Psoas muscle (tissue), 8 donors: Measurements from ENCODE around the gene PHOSPHO1. TPM values are rescaled to one million over a fixed set of nuclear protein-coding genes. Genes with fewer than 3 reads are reported as not detected.

Experiments used
- ATAC-seq, 4 donors: fragments of 200-7000 bp; cut with Tn5 transposase; one replicate each; pipeline ENCODE4 v1.9.1; 2020; ENCODE audit warnings: moderate library complexity in 3 of 4, mild to moderate bottlenecking in 2 of 4
- DNase-seq, 2 donors: peaks; one replicate each; pipeline ENCODE4 v3.0.0-alpha.2; 2020
- H3K27ac ChIP-seq: fragments of 200-600 bp; one replicate; pipeline ENCODE4 v1.8.0; 2022
- H3K27me3 ChIP-seq, 3 donors: fragments of 200-600 bp in 1 of 3; one replicate each; pipeline versions ENCODE4 v1.6.1 to v1.8.0; 2013 to 2022; ENCODE audit warnings: low read length in 2 of 3, mild to moderate bottlenecking in 2 of 3, moderate library complexity in 1 of 3; ENCODE audit not compliant: insufficient read depth in 3 of 3
- H3K36me3 ChIP-seq, 2 donors: fragments of 200-600 bp in 1 of 2; one replicate each; pipeline versions ENCODE4 v1.6.1 to v1.8.0; 2013 to 2022; ENCODE audit warnings: low read depth in 1 of 2, mild to moderate bottlenecking in 1 of 2, moderate library complexity in 1 of 2; ENCODE audit not compliant: insufficient read depth in 1 of 2
- H3K4me1 ChIP-seq: fragments of 200-600 bp; one replicate; pipeline ENCODE4 v1.8.0; 2022
- H3K4me3 ChIP-seq: fragments of 200-600 bp; one replicate; pipeline ENCODE4 v1.8.0; 2022; ENCODE audit warnings: mild to moderate bottlenecking
- H3K9me3 ChIP-seq: fragments of 200-600 bp; one replicate; pipeline ENCODE4 v1.8.0; 2022
- WGBS, 3 donors: extraction: QIAGEN DNeasy Blood & Tissue Kit; methylation state at CpG; one replicate each; pipeline versions ENCODE4 v1.1.6 to v1.1.7; 2013; 5-methylcytosine and 5-hydroxymethylcytosine counted together
- intact Hi-C, 2 donors: fragments of 100-400 bp; cut with DNase I; formaldehyde crosslinking; loops; one replicate each; pipeline versions ENCODE4 v1.11.0 to v1.14.2; 2022
- polyA plus RNA-seq, 3 donors: library from polyadenylated mRNA; stranded (reverse); fragments of 200-250 nt; gene quantifications; one replicate each; pipeline ENCODE4 v1.2.3, GENCODE V29; 2013
- total RNA-seq, 4 donors: library from RNA; stranded (reverse); fragmentation: NEBNext Ultra II Directional in 2 of 4; extraction: Animal tissue kit (Norgen Biotek cat#: 25700) in 2 of 4; gene quantifications; one replicate each; pipeline versions ENCODE4 v1.2.1 to v1.2.4, GENCODE V29; 2021 to 2023
- TF ChIP-seq, protein P1 (sequence below): fragments of 200-600 bp; IDR thresholded peaks from one replicate; pipeline ENCODE4 v1.8.0; 2022; ENCODE audit warnings: antibody characterized with exemption
- donor health status: healthy with polysubstance abuse.
- donor health status: DM: no; HTN: no; CAD: no; lungs with moderate emphysema.
- donor health status: Bipolar disorder and iron deficiency.
- donor health status: healthy.
- donor health status: DM: yes; HTN: yes; CAD: no.
- donor health status: DM: no; HTN: no; CAD: no.
- donor health status: DM: no; HTN: no; CAD: no.
- donor health status: DM: yes; HTN: yes; CAD: no.

Gene PHOSPHO1
- total and polyA plus RNA-seq, 7 donors, result 0.30 to 4.2 (median 0.70) TPM

DNA sequence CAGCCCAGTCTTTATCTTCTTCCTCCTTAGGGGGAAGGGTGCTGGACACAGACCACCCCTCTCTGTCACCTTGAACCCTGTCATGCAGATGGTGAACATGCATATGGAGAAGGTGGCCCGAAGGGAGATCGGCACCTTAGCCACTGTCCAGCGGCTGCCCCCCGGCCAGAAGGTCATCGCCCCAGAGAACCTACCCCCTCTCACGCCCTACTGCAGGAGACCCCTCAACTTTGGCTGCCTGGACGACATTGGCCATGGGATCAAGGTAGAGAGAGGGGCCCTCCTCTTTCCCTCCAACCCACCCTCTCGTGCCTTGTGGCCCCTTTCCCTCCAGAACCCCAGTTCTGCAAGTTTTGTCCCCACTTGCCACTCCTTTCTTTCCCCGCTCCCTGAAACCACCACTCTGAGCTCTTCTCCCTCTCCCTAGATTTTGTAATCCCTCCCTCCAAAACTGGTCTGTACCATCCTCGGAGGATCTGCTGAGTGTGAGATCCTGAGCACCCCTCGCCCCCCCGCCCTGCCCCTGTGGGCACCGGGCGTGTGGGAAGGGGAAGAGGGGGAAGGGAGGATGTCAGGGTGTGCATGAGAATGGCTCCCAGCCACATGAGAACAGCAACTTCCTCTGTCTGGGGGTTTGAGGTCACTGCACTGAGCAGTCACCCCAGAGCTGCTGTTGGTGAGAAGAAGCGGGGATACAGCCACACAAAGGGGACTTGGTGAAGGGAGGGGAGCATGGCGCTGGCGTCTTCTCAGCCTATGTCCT, 12.8 kb downstream of the PHOSPHO1 start:
- no peak overlapping the region for H3K4me3 ChIP-seq
- H3K4me1 ChIP-seq, result no peaks in the 10 kb centered on the region
- H3K27ac ChIP-seq, result no peak overlapping the region
- WGBS, 3 donors, result 63 to 69% (median 64%) methylated on average over 16 to 17 of the region's 17 CpGs
- ATAC-seq (peak in 3 of 4 donors; percentile 44 to 48 (median 46)), DNase-seq (peak; percentile 46 to 69)
- TF ChIP-seq, protein P1, sequence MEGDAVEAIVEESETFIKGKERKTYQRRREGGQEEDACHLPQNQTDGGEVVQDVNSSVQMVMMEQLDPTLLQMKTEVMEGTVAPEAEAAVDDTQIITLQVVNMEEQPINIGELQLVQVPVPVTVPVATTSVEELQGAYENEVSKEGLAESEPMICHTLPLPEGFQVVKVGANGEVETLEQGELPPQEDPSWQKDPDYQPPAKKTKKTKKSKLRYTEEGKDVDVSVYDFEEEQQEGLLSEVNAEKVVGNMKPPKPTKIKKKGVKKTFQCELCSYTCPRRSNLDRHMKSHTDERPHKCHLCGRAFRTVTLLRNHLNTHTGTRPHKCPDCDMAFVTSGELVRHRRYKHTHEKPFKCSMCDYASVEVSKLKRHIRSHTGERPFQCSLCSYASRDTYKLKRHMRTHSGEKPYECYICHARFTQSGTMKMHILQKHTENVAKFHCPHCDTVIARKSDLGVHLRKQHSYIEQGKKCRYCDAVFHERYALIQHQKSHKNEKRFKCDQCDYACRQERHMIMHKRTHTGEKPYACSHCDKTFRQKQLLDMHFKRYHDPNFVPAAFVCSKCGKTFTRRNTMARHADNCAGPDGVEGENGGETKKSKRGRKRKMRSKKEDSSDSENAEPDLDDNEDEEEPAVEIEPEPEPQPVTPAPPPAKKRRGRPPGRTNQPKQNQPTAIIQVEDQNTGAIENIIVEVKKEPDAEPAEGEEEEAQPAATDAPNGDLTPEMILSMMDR, result no peak
- no peaks in the 10 kb centered on the region for H3K36me3 ChIP-seq
- H3K9me3 ChIP-seq, result no peaks in the 10 kb centered on the region
- H3K27me3 ChIP-seq, result peaks cover 0 to 28% (median 7%) of the 10 kb centered on the region in 3 donors
- intact Hi-C loops, result no loop called here

DNA sequence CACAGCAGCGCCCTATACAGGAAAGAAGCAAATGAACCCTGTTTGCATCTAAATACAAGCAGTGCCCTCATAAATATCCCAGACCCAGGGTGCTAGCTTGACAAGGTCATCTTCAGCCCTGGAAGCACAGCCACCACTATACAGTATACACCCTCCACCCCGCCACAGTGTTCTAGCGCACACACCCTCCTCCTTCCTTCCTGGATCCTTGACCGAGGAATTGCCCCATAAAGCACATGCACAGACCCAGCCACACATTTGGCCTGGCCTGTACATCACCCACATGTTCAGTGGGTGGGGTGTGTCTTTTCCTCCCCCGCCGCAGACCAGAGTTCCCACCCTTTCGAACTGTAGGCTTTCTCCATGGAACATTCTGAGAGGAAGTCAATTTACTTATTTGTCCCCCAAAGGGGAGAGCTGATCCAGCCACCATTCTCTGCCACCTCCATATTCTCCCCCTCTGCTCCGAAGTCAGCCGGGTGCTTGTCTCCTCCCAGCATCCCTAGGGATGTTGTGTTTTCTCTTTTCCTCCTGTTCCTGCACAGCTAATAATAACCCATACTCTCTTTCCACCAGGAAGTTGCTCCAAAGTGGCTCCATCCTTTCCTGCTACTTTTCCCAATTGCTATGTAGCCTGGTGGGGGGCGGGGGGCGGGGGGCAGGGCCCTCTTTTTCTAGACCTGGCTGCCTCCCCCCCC, 13.5 kb downstream of the PHOSPHO1 start:
- TF ChIP-seq, protein P1, result no peak
- Histone ChIP-seq H3K27ac (no peak overlapping the region), H3K27me3 (peaks cover 0 to 24% (median 7%) of the 10 kb centered on the region in 3 donors), H3K4me1 (no peaks in the 10 kb centered on the region), H3K4me3 (no peak overlapping the region), H3K9me3 (no peaks in the 10 kb centered on the region), H3K36me3 (no peaks in the 10 kb centered on the region)
- intact Hi-C loops, result no loop called here
- WGBS, 3 donors, result 46 to 51% (median 50%) methylated on average over 11 of the region's 11 CpGs
- DNase-seq (peak; percentile 33 to 64), ATAC-seq (peak in 3 of 4 donors; percentile 34 to 67 (median 59))

DNA sequence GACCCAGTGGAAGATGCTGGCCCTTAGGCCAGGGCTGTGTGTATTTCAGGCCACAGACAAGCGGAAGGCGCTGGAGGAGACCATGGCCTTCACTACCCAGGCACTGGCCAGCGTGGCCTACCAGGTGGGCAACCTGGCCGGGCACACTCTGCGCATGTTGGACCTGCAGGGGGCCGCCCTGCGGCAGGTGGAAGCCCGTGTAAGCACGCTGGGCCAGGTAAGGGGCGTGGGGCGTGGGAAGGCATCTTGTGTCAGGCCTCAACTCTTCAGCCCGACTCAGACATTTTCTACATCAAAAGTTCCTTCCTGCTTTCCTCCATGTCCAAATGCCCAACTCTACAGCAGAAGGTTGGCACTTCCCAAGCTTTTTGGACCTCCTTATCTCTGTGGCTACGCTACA, 14.1 kb downstream of the PHOSPHO1 start:
- Histone ChIP-seq H3K36me3 (no peaks in the 10 kb centered on the region), H3K9me3 (no peaks in the 10 kb centered on the region), H3K4me1 (no peaks in the 10 kb centered on the region), H3K27ac (no peak overlapping the region), H3K4me3 (no peak overlapping the region), H3K27me3 (peaks cover 0 to 28% (median 4%) of the 10 kb centered on the region in 3 donors)
- ATAC-seq (no peak), DNase-seq (no peak)
- intact Hi-C loops, result no loop called here
- 78 to 86% (median 85%) methylated on average over 13 of the region's 13 CpGs for WGBS, 3 donors
- TF ChIP-seq, protein P1, result no peak

DNA sequence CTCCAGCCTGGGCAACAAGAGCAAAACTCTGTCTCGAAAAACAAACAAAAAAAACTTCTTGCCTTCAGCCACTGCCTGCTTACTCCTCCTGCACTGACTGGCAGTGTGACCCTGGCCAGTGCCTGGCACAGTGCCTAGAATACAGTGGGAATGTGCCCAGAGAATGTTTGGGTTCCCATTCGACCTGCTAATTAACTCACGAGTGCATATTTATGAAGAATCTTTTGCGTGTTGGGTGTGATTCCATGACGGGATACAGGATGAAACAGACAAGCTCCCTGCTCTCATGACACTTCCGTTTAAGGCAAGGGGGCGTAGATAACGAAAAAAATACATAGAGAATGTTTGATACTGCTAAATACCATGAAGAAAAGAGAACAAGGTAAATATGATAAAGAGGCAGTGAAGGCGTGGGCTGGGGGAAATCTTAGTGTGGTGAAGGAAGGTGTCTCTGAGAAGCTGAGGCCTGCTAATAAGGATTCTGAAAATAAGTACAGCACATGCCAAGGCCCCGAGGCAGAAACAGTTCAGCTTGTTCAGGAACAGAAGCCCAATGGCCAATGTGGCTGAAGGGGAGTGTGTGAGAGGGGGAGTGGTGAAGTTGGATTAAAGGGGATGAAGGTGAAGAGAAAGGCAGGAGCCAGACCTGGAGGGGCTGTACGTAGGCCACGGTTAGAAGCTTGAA, 15.8 kb downstream of the PHOSPHO1 start:
- Histone ChIP-seq H3K4me1 (no peaks in the 10 kb centered on the region), H3K4me3 (no peak overlapping the region), H3K27ac (no peak overlapping the region), H3K27me3 (peaks cover 0 to 34% (median 12%) of the 10 kb centered on the region in 3 donors), H3K9me3 (no peaks in the 10 kb centered on the region), H3K36me3 (no peaks in the 10 kb centered on the region)
- WGBS, 3 donors, result 47 to 52% (median 50%) methylated on average over 12 of the region's 12 CpGs
- TF ChIP-seq, protein P1, result no peak
- no peak for ATAC-seq
- no peak for DNase-seq
- intact Hi-C loops, result no loop called here
